NCI-H510A treated with DMSO at 0.1 percent for 48 hours (cell line): ENCODE measurements around the gene RGS7.
"Not testable (repeated sequence)": the region's sequence is repeated elsewhere in the genome, so short reads cannot be mapped to it uniquely, and the experiment has no call there.

Source experiments
- DNase-seq: peaks from one replicate; lab custom pipeline; 2025; lab: John Stamatoyannopoulos, UW

Gene RGS7

DNA sequence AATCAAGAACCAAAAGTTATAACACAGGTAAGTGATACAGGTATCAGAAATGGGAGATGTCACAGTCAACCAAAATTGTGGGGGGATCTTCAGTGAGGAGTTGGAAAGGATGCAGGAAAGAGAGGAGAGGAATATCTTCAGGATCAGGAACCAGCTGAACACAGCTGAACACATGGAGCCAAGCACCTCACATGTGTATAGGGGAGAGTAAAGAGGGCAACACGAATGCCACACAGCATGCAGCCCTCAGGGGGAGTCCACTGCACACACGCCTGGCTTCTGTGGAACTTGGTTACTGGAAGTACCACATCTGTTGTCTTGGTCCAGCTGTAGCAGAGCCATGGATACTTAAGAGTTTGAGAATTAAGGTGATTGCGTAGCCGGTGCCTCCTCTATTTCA lies 218.8 kb downstream of the RGS7 start:
- no peak for DNase-seq

DNA sequence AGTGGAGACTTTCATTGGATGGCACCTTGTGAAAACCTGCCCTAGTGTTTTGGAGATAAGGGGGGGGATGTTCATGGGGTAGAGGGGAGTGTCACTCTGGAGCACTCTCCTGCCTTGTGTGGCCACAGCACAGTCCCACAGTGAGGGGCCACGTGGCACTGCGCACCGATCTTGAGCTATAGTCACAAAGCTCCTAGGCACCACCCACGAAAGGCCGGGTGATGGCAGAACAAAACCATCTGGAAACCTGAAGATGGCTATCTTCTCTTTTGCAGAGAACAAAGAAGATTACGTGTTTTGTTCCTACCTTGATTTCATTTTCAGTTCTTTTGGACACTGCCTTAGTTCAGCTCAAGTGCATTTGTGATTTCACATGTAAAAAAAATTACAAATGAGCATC lies 220.6 kb downstream of the RGS7 start:
- DNase-seq = no peak

DNA sequence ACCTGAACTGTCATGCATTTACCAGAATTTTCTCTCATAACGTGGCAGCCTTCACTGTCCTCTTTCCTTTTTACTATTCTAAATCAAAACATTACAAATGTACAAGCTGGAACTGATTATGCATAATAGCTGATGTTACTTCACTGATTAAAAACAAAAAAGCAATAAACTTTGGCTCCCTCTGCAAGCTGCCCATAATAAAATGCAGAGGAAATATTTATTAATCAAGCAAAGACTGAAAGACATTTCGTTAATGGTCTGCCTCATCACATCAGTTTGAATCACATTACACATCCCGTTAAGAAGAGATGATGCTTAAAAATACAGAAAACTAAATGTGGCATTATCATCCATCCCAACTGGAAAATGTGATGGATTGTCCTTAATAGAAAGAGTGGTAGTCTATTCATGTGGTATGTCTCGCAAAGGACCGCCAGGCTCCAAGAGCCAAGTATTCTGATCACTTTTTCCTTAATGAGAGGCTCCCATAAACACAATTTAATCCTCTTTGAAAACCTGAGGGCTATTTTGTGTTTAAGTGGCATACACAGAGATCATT lies 225.3 kb downstream of the RGS7 start:
- no peak for DNase-seq

DNA sequence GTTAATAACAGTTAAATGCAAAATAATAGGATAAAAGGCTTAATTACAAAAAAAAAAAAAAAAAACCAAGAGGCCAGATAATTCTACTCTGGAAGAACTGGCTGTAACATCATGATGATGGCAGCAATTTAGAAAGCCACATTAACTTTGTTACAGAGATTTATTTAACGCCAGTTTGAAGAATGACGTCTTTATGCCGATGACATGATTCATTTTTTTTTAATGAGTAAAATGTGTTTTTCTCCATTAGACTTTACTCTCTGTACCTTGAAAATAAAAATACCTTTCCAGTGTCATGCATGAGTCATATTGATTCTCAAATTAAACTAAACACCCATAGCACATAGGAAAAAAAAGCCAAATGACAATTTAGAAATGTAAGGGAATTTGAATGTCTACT lies 226.1 kb downstream of the RGS7 start:
- no peak for DNase-seq

DNA sequence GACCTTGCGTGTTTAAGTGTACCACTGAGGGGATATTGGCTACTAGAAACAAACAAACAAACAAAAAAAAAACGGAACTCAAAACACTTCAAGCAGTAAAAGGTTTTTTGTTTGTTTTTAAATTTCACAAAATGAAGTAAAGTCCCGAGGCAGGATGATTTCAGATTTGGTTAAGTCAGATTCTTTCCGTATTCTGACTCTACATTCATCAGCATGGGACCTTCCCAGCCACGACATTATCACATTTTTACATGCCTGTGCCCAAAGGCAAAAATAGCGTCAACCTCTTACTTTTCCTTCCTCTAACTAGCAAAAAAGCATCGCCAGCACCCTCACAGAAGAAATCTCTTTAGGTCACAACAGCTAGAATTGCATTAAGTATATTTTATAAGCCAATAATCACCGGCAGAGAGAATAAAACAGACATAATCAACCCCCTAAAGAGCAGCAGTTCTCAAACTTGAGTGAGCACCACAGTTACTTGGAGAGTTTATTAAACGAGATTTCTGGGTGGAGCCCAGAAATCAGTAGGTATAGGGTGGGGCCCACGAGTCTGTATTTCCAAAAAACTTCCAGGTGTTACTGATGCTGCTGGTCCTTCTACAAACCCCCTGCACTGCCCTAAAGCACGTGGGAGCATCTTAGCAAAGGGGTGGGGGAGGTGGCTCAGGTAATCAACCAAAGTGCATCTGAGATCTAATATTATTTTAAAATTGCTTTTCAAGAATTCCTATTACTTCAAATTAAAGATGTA lies 227.6 kb downstream of the RGS7 start:
- no peak for DNase-seq

DNA sequence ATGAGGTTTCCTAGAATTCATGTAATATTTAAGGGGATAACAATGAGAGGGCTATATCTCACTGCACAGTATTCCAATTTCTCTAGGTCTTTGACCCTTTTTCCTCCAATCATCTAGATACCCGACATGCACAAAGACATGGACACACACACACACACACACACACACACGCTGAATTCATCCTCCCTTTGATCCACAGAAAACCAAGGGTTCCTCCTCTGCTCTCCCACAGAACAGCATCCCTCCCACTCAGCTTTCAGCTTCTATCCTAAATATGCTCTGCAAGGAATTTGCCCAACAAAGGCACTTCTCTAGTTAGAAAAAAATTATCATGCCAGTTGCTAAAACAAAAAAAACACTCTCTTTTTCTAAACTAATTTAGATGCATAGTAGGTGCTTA lies 231.7 kb downstream of the RGS7 start:
- no peak for DNase-seq

DNA sequence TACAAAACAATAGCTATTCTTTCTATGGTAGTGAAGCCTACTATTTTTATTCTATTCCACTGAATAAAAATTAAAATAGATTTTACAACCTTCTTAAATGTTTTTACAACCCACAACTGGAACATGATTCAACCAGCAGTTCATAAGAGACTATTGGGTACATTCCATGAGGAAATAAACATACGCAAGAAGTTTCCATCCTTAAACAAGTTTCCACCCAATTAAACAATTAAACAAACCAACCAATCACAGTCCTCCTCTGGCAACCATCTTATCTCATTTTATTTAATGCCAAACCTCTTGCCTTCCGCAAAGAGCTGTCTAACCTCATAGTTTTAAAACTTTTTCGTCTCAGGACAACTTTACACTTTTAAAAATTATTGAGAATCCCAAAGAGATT lies 239.0 kb downstream of the RGS7 start:
- no peak for DNase-seq

DNA sequence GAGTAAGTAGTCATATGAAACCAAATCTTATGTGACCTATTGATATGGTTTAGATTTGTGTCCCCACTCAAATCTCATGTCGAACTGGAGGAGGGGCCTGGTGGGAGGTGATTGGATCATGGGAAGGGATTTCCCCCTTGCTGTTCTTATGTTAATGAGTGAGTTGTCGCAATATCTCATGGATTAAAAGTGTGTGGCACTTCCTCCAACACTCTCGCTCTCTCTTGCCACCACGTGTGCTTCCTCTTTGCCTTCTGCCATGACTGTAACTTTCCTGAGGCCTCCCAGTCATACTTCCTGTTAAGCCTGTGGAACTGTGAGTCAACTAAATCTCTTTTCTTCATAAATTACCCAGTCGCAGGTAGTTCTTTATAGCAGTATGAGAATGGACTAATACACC lies 241.2 kb downstream of the RGS7 start:
- DNase-seq = no peak

DNA sequence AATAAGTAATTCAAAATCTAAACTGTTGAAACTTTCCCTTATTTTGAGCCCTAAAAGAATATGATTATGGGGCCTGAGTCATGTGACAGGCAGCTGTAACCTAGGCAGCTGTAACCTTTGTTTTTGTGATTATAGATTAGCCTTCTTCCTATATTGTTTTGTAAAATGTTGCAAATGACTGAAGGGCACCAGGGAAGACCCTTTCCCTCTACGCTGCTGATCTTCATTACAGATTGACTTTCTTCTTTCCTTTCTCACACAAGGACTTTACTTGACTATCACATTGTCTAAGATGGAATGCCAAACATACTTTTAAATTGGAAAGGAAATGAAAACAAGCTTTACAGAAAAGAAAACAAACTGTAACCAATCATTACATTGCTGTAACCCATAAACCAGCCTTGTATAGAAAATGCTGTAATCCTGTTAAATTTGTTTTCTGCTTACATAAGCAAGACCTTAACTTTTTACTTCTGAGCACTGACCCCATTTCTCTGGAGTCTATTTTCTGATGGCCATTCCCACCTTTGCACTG lies 242.2 kb downstream of the RGS7 start:
- no peak for DNase-seq

DNA sequence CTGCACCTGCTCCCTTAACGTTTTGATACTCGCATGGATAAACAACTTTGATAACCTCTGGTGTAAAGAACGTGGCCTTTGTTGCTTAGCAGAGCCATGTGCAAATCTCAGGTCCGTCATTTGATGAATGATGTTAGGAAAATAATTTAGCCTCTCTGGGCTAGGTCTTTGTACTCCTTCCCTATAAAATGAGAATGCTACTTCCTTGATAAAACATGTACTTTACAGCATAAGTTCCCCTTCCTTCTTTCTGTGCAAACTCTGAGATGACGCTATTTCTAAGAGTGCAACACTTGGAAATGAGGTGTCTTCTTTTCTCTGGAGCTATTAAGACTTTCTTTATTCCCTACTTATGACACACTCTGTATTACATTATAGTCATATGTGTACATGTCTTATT lies 243.4 kb downstream of the RGS7 start:
- no peak for DNase-seq

DNA sequence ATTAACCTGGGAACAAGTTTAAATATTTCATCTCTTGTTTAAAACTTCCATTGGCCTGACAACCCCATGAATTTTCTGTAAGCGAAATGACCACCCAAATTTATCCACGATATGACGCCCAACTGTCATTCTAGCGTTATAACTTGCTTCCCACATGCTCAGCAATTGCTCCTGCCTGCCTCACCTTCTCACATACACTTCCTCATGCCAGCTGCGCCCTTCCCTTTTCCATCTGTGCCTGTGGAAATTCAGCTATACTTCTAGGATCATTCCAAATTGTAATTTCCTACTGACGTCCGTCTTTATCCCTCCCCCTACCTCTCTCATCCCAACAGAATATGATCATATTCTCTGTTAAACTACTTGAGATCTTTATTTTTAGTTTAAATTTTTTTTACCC lies 248.0 kb downstream of the RGS7 start:
- no peak for DNase-seq

DNA sequence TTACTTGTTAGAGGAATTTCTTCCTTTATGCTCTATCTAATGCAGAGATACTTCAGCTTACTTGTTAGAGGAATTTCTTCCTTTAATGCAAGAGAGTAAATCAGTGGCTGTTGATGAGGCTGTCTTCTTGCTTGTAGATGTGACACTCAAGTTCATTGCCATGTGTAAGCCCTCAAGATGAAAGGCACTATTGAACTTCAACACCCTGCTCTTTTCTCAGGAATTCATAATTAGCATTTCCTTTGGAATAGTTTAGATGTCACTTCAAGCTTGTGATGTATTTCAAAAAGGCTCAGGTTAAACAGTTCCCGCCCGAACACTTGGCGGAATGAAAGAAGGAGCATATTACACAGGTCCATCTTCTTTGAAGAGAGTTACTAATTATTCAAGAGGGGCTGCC lies 251.9 kb downstream of the RGS7 start:
- no peak for DNase-seq

DNA sequence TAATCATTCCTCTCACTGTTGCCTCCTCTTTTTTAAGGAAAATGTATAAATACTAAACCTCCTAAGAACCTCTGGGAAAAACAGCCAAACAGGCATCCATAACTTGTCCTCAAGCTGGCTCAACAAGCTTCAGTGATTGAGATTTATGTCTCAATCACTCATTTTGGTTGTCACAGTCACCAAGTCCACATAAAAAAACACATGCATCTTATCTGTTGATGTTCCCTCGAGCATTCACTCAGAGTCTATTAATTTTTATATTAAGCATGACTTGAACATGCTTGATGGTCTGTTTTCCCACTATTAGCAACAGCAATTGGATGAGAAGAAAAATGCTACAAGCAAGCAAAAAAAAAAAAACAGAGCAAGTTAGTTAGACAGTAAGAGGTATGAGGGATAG lies 254.3 kb downstream of the RGS7 start:
- DNase-seq = no peak

DNA sequence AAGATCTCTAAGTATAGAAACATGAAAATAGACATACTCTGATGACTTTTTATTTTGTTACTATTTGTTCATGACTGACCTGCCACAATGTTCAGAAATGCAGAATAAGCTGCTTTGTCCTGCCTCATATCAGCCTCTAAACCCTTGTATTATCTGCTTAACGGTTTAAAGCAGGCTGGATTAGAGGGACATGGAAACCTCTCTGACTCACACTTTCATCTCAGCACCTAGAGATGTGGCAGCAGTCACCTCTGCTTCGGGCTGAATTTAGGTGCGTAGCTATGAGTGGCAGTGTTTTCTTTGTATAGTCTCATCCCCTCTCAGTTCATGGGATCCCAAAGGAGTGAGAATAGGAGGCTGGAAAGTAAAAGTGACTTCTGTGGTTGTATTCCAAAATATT lies 255.4 kb downstream of the RGS7 start:
- DNase-seq = no peak

DNA sequence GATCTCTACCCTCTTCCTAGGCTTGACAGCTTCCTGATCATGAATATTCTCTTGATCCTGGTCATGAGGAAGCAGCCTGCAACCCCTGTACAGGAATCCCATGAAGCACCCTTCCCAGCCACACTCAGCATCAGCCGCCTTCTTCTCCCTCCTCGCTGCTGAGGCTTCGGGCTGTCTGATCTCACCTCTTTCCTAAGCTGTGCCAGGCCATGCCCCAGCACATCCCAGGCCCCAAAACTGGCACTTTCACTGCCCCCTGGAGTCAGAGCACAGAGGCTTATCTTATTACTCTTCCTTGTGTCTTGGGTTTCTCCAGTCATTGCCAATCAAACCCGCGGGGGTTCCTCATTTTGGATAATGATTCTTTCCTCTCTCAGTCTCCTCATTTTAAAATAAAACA lies 259.5 kb downstream of the RGS7 start:
- DNase-seq = no peak

DNA sequence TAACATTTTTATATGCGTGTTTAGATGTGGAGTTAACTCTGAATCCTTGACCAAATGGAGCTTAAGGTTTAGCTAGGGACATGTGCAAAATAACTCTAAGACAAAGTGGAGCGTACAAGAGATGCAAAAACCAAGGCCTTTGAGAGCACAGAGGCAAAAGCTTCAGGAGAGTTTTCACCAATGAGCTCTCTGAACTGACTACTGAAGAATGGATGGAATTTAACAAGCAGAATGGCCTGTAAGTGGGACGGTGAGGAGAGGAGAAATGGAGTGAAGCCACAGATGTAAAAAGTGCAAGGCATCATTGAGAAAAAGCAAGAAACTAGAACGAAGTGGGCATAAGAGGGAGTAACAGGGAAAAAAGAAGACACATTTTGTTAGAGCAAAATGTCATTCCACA lies 260.0 kb downstream of the RGS7 start:
- DNase-seq = no peak

DNA sequence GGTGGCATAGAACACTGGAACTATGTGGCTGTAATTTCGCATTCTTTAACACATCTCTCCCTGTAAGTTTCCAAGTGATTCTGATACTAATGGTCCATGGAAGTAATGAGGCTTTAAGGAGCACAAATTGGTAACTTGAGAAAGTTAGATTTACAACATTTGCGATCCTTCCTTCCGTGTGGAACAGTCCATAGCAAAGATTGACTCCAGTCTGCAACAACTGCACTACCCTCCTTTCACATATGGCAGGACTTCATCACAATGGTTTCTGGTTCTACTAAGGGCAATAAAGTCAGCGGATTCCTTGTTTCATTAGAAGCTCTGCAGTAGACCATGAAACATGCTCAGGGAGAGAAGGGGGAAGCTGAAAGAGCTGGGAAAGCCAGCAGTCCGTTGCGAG lies 261.2 kb downstream of the RGS7 start:
- no peak for DNase-seq

DNA sequence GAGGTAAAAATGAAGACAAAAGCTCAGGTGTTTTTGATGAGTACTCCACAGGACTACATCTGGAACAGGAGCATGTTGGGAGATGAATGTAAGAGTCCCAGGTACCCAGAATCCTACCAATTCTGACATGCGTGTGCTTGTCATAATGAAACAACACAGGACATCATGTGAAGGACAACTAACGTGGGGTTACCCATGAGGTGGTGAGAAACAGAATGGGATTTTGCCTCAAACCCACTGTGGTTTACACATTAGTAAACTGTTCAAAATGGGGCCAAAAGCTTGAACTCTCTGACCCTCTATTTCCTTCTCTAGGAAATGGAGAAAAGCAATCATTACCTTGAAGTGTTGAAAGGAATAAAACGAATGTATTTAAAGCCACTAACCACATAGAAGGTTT lies 266.2 kb downstream of the RGS7 start:
- no peak for DNase-seq

DNA sequence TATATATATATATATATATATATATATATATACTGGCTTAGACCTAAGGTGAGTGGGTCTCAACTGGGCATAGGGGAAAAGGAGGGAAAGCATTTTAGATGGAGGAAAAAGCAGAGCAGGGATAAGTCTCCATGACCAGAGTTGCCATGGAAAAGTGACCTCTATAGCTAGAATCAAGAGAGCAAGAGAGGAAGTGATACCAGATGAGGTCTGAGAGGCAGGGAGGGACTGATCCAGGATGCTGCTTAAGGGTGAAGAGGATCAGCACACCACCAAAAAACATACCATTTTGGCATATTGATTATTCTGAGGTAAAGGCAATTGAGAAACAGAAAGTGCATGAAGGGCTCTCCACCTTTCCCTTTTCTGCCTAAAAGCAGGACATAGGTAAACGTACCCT lies 267.9 kb downstream of the RGS7 start:
- not testable (repeated sequence) for DNase-seq

DNA sequence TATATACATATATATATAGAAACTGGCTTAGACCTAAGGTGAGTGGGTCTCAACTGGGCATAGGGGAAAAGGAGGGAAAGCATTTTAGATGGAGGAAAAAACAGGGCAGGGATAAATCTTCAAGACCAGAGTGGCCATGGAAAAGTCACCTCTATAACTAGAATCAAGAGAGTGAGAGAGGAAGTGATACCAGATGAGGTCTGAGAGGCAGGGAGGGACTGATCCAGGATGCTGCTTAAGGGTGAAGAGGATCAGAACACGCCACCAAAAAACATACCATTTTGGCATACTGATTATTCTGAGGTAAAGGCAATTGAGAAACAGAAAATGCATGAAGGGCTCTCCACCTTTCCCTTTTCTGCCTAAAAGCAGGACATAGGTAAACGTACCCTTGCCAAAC lies 268.9 kb downstream of the RGS7 start:
- not testable (repeated sequence) for DNase-seq

DNA sequence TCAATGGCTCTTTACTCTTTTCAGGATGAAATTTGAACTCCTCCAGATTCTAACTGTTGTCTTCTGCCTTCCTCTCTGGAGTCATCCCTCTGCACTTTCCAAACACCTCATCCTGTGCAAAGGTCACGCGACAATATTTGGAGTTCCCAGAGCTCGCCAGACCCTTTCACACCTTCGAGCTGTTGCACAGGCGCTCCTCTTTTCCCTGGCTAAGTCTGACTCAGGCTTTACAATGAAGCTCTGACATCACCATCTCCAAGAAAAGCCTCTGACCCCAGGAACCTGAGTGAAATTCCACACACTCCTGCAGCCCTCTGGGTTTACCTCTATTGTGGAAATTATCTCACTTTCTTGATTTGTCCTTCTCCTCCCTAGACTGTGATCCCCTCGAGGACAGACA lies 270.3 kb downstream of the RGS7 start:
- DNase-seq = no peak

DNA sequence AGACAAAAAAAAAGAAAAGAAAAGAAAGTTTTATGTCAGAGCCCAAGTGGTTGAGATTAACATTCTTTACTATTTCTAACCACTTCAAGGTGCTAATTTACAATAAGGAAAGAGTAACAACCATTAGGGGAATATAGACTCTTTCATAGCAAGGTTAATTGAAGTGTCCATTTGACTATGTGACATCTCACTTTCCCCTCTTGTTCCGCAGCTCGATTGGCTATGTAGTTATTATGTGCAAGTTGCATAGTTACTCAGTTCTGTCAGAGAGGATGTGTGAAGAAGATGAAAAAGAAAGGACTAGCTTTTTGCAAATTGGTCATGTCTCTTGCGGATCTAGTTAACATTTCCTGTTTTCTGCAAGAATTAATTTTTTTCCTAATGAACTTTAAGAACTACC lies 273.7 kb downstream of the RGS7 start:
- DNase-seq = no peak

DNA sequence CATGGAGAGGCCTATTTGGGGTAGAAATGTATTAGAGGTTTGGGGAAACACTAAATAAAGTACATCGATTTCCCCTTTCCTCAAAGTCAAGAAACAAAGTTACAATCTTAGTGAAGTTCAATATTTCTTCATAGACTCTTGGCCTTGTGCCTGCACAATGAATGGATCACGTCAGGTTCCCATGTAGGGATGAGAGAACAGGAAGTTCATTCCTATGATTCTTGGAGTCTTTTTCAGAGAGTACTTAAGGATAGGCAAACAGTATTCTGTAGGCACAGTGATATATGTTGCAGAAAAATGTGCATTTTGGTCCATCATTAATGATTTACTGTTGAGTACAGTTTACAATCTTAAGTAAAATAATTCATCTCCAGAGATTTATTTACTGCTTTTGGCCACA lies 275.5 kb downstream of the RGS7 start:
- no peak for DNase-seq

DNA sequence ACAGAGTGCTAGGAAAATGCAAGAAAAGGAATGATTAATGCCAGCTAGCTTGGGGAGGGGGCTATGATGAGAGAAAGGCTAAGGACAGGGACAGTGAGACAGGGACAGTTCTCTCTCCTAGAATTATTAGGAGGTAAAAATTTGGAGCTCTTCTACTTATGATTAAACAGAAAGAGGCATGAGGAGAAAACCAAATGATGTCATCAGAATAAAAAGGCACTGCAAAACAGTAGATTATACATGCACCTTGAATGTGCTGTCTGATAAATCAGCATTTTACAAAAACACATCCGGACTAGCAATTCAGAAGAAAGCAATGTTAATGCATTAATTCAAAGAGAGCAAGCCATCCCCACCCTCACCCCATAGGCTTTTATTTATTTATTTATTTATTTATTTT lies 277.5 kb downstream of the RGS7 start:
- DNase-seq = no peak
